Liver (tissue), 3 donors: ENCODE results near the gene SPDYC.

Experiments
- FOXA1 ChIP-seq: IDR thresholded peaks from 2 replicates; pipeline ENCODE4 v1.6.1; 2016; ENCODE audit warnings: antibody characterized with exemption
- GABPA ChIP-seq, 2 donors: IDR thresholded peaks in 1 of 2; conservative IDR thresholded peaks in 1 of 2; 2 replicates each; pipeline ENCODE4 v1.6.1; 2016; ENCODE audit warnings: antibody characterized with exemption in 2 of 2, mild to moderate bottlenecking in 1 of 2, moderate library complexity in 1 of 2
- HNF4G ChIP-seq: IDR thresholded peaks from 2 replicates; pipeline ENCODE4 v1.6.1; 2016; ENCODE audit warnings: antibody characterized with exemption
- JUND ChIP-seq, 2 donors: IDR thresholded peaks; 2 replicates each; pipeline ENCODE4 v1.6.1; 2016; ENCODE audit warnings: antibody characterized with exemption in 2 of 2
- MAX ChIP-seq: IDR thresholded peaks from 2 replicates; pipeline ENCODE4 v1.6.1; 2016; ENCODE audit warnings: antibody characterized with exemption
- NR2F2 ChIP-seq: IDR thresholded peaks from 2 replicates; pipeline ENCODE4 v1.6.1; 2016; ENCODE audit warnings: antibody characterized with exemption
- RAD21 ChIP-seq, 2 donors: IDR thresholded peaks; 2 replicates each; pipeline ENCODE4 v1.6.1; 2016; ENCODE audit warnings: antibody characterized with exemption in 2 of 2, mild to moderate bottlenecking in 2 of 2
- REST ChIP-seq: IDR thresholded peaks from 2 replicates; pipeline ENCODE4 v1.6.1; 2016; ENCODE audit warnings: antibody characterized with exemption, mild to moderate bottlenecking
- SP1 ChIP-seq: IDR thresholded peaks from 2 replicates; pipeline ENCODE4 v1.6.1; 2018; ENCODE audit warnings: antibody characterized with exemption, mild to moderate bottlenecking
- TAF1 ChIP-seq: conservative IDR thresholded peaks from 2 replicates; pipeline ENCODE4 v1.6.1; 2016; ENCODE audit warnings: antibody characterized with exemption, mild to moderate bottlenecking
- YY1 ChIP-seq: IDR thresholded peaks from 2 replicates; pipeline ENCODE4 v1.6.1; 2016; ENCODE audit warnings: antibody characterized with exemption, mild to moderate bottlenecking
- TF ChIP-seq, protein P1 (sequence below): fragments of 150-350 bp; IDR thresholded peaks from 2 replicates; pipeline ENCODE4 v1.5.1; 2017; ENCODE audit warnings: improper control_type of control experiment, low read depth, low read length; ENCODE audit not compliant: missing input control
- donor health status: healthy.
- donor health status: healthy.

- TF ChIP-seq GABPA (IDR thresholded peaks at IDR 0.05 in 1 of 2, conservative IDR thresholded peaks at IDR 0.05 in 1 of 2) (no peak), JUND (IDR thresholded peaks at IDR 0.05) (no peak), SP1 (no peak), NR2F2 (no peak), MAX (no peak), TAF1 (no peak), RAD21 (IDR thresholded peaks at IDR 0.05) (no peak), REST (no peak), HNF4G (no peak), YY1 (no peak), FOXA1 (no peak)
- TF ChIP-seq, protein P1, sequence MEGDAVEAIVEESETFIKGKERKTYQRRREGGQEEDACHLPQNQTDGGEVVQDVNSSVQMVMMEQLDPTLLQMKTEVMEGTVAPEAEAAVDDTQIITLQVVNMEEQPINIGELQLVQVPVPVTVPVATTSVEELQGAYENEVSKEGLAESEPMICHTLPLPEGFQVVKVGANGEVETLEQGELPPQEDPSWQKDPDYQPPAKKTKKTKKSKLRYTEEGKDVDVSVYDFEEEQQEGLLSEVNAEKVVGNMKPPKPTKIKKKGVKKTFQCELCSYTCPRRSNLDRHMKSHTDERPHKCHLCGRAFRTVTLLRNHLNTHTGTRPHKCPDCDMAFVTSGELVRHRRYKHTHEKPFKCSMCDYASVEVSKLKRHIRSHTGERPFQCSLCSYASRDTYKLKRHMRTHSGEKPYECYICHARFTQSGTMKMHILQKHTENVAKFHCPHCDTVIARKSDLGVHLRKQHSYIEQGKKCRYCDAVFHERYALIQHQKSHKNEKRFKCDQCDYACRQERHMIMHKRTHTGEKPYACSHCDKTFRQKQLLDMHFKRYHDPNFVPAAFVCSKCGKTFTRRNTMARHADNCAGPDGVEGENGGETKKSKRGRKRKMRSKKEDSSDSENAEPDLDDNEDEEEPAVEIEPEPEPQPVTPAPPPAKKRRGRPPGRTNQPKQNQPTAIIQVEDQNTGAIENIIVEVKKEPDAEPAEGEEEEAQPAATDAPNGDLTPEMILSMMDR = no peak
Measured at GRCh38 chr11:65188486-65188885, 18.5 kb downstream of the SPDYC start.
